ENCODE results near the gene HMCES. TPM values are rescaled to one million over a fixed set of nuclear protein-coding genes. Genes with fewer than 3 reads are reported as not detected.

The HMCES gene
- total and polyA plus RNA-seq, 2 donors (not counting 1 experiment from before 2014, with no cell fraction given) = 22.5 to 35.6 TPM

DNA sequence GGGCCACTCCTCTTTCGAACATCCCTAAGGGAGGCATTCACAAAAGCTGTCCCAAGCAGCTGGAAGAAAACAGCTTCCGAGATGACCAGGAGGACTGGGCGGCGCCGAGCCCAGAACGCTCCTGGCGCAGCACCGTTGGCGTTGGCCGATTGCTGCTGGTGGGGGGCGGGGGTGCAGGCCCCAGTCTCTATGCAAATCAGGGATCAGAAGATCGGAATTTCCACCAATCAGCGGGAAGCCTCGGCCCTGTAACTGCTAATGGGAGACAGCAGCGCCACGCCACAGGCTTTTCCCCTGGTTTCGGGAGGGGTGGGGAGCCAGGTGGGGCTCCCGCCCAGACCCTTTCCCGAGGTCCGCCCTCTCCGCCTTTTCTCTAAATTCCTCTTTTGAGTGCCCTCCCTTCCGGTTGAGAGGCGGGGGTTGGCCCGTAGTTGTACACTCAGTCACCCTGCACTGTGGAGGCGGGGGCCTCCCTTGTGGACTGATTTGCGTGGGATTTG lies 27.0 kb downstream of the HMCES start:
- Histone ChIP-seq H3K79me2 (ENCODE audit: control insufficient read depth, insufficient read depth, low read length) (no peaks in the 10 kb centered on the region), H3K4me1 (ENCODE audit: control insufficient read depth in 2 of 2, insufficient read depth in 2 of 2, low read length in 2 of 2) (peaks cover 16 to 18% of the 10 kb centered on the region in 2 donors), H3K36me3 (replicated peaks in 1 of 2; ENCODE audit: control extremely low read depth in 1 of 2, control insufficient read depth in 1 of 2, extremely low read depth in 1 of 2, insufficient read depth in 2 of 2, low read length in 1 of 2) (peaks cover 7 to 25% of the 10 kb centered on the region in 2 experiments), H3K27ac (ENCODE audit: low read length in 2 of 2) (peak overlapping the region in 1 of 2 donors; percentile 8), H2AFZ (ENCODE audit: insufficient read depth, low read depth, low read length, poor library complexity, severe bottlenecking) (peak overlapping the region; percentile 37), H4K20me1 (ENCODE audit: control insufficient read depth, insufficient read depth, low read length, poor library complexity, severe bottlenecking) (peaks cover 12% of the 10 kb centered on the region), H3K27me3 (replicated peaks in 1 of 4; ENCODE audit: control extremely low read depth in 1 of 4, control insufficient read depth in 3 of 4, insufficient read depth in 4 of 4, low read length in 3 of 4) (no peaks in the 10 kb centered on the region), H3K4me2 (replicated peaks; ENCODE audit: low read depth, low read length, poor library complexity, severe bottlenecking) (peak overlapping the region; percentile 74), H3K9ac (ENCODE audit: low read length) (peak overlapping the region; percentile 57), H3K9me3 (ENCODE audit: control extremely low read depth in 1 of 3, control insufficient read depth in 2 of 3, insufficient read depth in 1 of 3, low read length in 2 of 3) (peaks cover 0 to 4% (median 0%) of the 10 kb centered on the region in 3 donors), H3K4me3 (ENCODE audit: control extremely low read depth in 1 of 5, extremely low read depth in 1 of 5, insufficient read depth in 1 of 5, low read depth in 2 of 5, low read length in 4 of 5) (peak overlapping the region; percentile 30 to 61 (median 39))
- ChIA-PET CTCF (interaction anchor here (4.3 kb wide), 1 partner anchor 10 kb away, joined by 18 read pairs; a partner anchor contains a TSS), POLR2A (interaction anchor here (1.5 kb wide), 1 partner anchor 10 kb away, joined by 6 read pairs; a partner anchor contains a TSS)
- no peaks in the 10 kb centered on the region for H3K27me3 Mint-ChIP-seq
- H3K27ac Mint-ChIP-seq = peak overlapping the region; percentile 2
- H3K4me3 Mint-ChIP-seq = peak overlapping the region; percentile 77
- ATAC-seq (ENCODE audit: low read depth) (peak; percentile 78), DNase-seq (peak; percentile 63)
- peaks cover 21% of the 10 kb centered on the region for H3K4me1 Mint-ChIP-seq
- no peaks in the 10 kb centered on the region for H3K9me3 Mint-ChIP-seq (ENCODE audit: insufficient read depth)
- 36% methylated on average over 19 of the region's 26 CpGs for whole genome bisulfite sequencing (ENCODE audit: insufficient coverage)
- TF ChIP-seq, protein P1, sequence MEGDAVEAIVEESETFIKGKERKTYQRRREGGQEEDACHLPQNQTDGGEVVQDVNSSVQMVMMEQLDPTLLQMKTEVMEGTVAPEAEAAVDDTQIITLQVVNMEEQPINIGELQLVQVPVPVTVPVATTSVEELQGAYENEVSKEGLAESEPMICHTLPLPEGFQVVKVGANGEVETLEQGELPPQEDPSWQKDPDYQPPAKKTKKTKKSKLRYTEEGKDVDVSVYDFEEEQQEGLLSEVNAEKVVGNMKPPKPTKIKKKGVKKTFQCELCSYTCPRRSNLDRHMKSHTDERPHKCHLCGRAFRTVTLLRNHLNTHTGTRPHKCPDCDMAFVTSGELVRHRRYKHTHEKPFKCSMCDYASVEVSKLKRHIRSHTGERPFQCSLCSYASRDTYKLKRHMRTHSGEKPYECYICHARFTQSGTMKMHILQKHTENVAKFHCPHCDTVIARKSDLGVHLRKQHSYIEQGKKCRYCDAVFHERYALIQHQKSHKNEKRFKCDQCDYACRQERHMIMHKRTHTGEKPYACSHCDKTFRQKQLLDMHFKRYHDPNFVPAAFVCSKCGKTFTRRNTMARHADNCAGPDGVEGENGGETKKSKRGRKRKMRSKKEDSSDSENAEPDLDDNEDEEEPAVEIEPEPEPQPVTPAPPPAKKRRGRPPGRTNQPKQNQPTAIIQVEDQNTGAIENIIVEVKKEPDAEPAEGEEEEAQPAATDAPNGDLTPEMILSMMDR (IDR thresholded peaks at IDR 0.05) = no peak
- no peak for TF ChIP-seq EZH2 (IDR thresholded peaks at IDR 0.05; ENCODE audit: borderline replicate concordance, insufficient read depth, low read depth, low read length, poor library complexity, severe bottlenecking)
- intact Hi-C loops (cut with micrococcal nuclease) = loop anchor here (1.0 kb wide), 1 partner anchor 11 kb away; a partner anchor contains a TSS

DNA sequence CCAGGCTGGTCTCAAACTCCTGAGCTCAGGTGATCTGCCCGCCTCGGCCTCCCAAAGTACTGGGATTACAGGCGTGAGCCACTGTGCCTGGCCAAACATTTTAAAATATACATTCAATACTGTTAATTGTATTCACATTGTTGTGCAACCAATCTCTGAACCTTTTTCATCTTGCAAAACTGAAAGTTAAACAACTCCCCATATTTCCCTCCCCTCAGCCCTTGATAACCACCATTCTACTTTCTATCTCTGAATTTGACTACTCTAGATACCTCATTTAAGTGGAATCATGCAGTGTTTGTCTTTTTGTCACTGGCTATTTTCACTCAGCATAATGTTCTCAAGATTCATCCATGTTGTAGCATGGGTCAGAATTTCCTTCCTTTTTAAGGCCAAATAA lies 30.0 kb downstream of the HMCES start:
- TF ChIP-seq EZH2 (IDR thresholded peaks at IDR 0.05; ENCODE audit: borderline replicate concordance, insufficient read depth, low read depth, low read length, poor library complexity, severe bottlenecking) = no peak
- TF ChIP-seq, protein P1 (IDR thresholded peaks at IDR 0.05) = no peak
- Histone ChIP-seq H3K27me3 (replicated peaks in 1 of 4; ENCODE audit: control extremely low read depth in 1 of 4, control insufficient read depth in 3 of 4, insufficient read depth in 4 of 4, low read length in 3 of 4) (no peaks in the 10 kb centered on the region), H3K27ac (ENCODE audit: low read length in 2 of 2) (no peak overlapping the region), H3K36me3 (replicated peaks in 1 of 2; ENCODE audit: control extremely low read depth in 1 of 2, control insufficient read depth in 1 of 2, extremely low read depth in 1 of 2, insufficient read depth in 2 of 2, low read length in 1 of 2) (peaks cover 3 to 9% of the 10 kb centered on the region in 2 experiments), H3K4me1 (ENCODE audit: control insufficient read depth in 2 of 2, insufficient read depth in 2 of 2, low read length in 2 of 2) (peaks cover 16 to 27% of the 10 kb centered on the region in 2 donors), H3K9ac (ENCODE audit: low read length) (no peak overlapping the region), H4K20me1 (ENCODE audit: control insufficient read depth, insufficient read depth, low read length, poor library complexity, severe bottlenecking) (peaks cover 6% of the 10 kb centered on the region), H3K9me3 (ENCODE audit: control extremely low read depth in 1 of 3, control insufficient read depth in 2 of 3, insufficient read depth in 1 of 3, low read length in 2 of 3) (peaks cover 0 to 4% (median 0%) of the 10 kb centered on the region in 3 donors), H2AFZ (ENCODE audit: insufficient read depth, low read depth, low read length, poor library complexity, severe bottlenecking) (no peak overlapping the region), H3K4me3 (ENCODE audit: control extremely low read depth in 1 of 5, extremely low read depth in 1 of 5, insufficient read depth in 1 of 5, low read depth in 2 of 5, low read length in 4 of 5) (no peak overlapping the region), H3K79me2 (ENCODE audit: control insufficient read depth, insufficient read depth, low read length) (no peaks in the 10 kb centered on the region), H3K4me2 (replicated peaks; ENCODE audit: low read depth, low read length, poor library complexity, severe bottlenecking) (no peak overlapping the region)
- intact Hi-C loops (cut with micrococcal nuclease) = no loop called here
- Mint-ChIP-seq H3K27me3 (no peaks in the 10 kb centered on the region), H3K4me3 (no peak overlapping the region), H3K9me3 (ENCODE audit: insufficient read depth) (no peaks in the 10 kb centered on the region), H3K4me1 (peaks cover 30% of the 10 kb centered on the region), H3K27ac (no peak overlapping the region)
- POLR2A ChIA-PET = no interaction called here
- ATAC-seq (ENCODE audit: low read depth) = no peak
- no CpG with 5 or more reads among the region's 3 CpGs for WGBS (ENCODE audit: insufficient coverage)
- DNase-seq = no peak
- CTCF ChIA-PET = no interaction called here

Data from B cell (primary cell).